ENCODE data around the gene ITPR3.

The ITPR3 gene

DNA sequence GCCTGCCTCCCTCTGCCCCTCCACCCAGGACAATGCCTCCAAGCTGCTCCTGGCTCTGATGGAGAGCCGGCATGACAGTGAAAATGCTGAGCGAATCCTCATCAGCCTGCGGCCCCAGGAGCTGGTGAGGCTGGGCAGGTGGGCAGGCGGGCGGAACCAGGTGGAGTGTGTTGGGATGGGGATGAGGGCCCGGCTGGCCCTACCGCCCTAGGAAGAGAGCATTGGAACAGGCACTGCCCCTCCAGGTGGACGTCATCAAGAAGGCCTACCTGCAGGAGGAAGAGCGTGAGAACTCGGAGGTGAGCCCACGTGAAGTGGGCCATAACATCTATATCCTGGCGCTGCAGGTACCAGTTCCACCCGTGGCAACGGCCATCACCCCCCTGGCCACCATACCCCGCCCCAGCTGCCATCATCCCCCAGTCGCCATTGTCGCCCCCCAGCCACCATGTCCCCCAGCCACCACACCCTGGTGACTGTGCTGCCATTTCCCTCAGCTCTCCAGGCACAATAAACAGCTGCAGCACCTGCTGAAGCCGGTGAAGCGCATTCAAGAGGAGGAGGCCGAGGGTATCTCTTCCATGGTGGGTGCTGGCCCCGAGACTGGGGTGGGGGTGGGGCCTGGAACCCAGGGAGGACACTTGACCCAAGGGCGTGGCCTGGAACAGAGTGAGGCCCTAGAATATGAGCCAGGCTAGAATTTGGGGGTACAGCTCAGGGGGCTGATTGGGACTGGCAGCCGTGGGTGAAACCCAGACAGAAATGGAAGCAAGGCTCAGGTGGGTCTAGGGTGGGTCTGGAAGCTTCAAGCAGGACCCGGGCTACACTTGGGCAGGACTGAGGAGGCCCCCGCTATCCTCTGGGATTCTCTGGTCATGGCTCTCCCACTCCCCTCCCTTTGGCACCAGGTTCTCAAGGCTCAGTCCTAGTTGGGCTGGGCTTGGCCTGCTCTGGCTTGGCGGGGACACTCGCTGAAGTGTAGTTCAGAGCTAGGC, 66.2 kb downstream of the ITPR3 start:
- no peak for DNase-seq (ENCODE audit: low read depth)

GRCh38 chr6:33688006-33688405, 66.9 kb downstream of the ITPR3 start:
- DNase-seq (ENCODE audit: low read depth) = no peak

GRCh38 chr6:33688451-33689147, 67.5 kb downstream of the ITPR3 start:
- DNase-seq (ENCODE audit: low read depth) = no peak

DNA sequence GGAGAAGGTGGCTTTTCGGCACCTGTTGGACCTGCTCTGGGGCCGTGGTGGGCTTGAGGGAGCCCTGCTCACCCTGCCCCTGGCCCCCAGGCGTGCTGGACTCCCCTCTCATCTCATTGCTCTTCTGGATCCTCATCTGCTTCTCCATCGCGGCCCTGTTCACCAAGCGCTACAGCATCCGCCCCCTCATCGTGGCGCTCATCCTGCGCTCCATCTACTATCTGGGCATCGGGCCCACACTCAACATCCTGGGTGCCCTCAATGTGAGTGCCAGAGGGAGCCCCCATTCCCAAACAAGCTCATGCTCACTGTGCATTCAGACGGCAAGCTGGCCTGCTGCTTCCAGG, 68.0 kb downstream of the ITPR3 start:
- no peak for DNase-seq (ENCODE audit: low read depth)

DNA sequence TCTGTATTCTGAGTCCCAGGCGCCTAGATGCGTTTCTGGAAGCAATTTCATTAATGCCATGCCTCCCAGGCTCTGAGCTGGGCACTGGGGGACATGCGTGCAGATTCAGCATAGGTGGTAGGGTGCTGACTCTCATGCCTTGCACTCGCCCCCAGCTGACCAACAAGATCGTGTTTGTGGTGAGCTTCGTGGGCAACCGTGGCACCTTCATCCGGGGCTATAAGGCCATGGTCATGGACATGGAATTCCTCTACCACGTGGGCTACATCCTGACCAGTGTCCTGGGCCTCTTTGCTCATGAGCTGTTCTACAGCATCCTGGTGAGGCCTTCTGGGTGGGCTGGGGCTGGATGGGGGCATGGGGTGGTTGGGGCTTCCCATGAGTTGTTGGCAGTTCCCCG, 68.8 kb downstream of the ITPR3 start:
- DNase-seq (ENCODE audit: low read depth) = no peak

DNA sequence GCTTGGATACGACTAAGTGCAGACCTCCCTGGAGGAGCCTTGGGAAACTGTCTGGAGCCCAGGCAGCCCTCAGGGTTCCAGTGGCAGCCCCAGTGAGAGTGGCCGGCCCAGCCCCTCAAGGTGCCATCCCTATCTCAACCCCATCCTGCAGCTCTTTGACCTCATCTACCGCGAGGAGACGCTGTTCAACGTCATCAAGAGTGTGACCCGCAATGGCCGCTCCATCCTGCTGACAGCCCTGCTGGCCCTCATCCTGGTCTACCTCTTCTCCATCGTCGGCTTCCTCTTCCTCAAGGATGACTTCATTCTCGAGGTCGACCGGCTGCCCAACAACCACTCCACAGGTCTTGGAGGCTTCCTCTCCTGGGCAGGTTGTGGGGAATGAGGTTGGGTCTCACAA, 69.6 kb downstream of the ITPR3 start:
- DNase-seq (ENCODE audit: low read depth) = no peak

DNA sequence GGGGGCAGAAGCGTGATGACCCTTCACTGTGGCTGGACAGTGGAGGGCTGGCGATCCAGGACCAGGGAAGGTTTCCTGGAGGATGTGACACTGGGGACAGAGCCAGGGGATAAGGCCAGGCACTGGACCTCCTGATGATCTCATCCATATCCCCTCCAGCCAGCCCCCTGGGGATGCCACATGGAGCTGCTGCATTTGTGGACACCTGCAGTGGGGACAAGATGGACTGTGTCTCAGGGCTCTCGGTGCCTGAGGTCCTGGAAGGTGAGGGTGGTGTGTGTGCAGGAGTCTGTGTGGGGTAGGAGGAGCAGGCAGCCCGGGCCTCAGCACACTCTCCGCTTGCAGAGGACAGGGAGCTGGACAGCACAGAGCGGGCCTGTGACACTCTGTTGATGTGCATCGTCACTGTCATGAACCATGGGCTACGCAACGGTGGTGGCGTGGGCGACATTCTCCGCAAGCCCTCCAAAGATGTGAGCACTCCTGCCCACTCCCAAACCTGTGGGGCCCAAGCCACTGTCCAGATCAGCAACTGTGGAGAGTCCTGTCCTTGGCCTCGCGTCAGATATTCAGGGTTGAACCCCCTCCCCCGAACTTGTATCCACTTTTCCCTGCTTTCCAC, 70.4 kb downstream of the ITPR3 start:
- no peak for DNase-seq (ENCODE audit: low read depth)

DNA sequence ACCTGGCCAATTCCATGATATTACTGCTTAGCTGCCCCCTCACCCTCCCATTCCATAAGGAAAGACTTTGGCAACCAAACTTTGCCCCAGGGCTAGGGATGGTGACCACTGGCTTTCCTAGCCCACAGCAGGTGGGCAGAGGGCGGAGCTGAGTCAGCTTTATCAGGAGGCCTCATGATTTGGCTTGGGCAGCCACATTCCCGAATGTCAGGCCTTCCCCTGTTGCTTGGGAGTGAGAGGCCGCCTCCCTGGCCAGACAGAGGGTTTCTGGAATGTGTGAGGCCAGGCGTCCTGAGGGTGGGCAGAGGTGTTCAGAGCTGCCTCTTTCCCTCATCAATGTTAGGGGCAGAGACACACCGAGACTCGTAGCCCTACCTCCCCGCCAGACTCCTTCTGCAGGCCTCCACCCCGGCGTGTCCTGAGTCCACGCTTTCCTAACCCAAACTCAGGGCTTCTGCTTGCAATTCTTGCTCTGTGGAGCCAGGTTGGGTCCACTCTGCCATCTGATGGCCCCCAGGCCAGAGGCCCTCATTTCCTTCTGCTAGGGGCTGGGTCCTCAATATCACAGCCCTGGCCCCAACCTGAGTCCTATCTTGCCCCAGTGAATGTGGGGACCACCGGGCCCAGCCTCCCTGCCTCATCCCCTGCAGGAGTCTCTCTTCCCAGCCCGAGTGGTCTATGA, 71.1 kb downstream of the ITPR3 start:
- no peak for DNase-seq (ENCODE audit: low read depth)

DNA sequence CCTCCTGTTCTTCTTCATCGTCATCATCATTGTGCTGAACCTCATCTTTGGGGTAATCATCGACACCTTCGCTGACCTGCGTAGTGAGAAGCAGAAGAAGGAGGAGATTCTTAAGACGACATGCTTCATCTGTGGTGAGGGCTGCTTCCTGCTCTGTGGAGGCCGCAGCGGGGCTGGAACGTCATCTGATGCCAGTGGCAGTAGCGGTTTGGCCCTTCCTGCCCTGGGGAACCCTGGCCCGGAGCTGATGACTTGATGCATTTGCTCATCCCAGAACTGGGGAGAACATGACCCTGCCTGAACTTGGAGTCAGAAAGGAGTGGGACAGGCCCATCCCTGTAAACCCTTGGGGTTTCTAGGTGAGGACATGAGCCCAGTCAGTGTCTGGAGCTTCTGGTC, 71.6 kb downstream of the ITPR3 start:
- DNase-seq (ENCODE audit: low read depth) = no peak

DNA sequence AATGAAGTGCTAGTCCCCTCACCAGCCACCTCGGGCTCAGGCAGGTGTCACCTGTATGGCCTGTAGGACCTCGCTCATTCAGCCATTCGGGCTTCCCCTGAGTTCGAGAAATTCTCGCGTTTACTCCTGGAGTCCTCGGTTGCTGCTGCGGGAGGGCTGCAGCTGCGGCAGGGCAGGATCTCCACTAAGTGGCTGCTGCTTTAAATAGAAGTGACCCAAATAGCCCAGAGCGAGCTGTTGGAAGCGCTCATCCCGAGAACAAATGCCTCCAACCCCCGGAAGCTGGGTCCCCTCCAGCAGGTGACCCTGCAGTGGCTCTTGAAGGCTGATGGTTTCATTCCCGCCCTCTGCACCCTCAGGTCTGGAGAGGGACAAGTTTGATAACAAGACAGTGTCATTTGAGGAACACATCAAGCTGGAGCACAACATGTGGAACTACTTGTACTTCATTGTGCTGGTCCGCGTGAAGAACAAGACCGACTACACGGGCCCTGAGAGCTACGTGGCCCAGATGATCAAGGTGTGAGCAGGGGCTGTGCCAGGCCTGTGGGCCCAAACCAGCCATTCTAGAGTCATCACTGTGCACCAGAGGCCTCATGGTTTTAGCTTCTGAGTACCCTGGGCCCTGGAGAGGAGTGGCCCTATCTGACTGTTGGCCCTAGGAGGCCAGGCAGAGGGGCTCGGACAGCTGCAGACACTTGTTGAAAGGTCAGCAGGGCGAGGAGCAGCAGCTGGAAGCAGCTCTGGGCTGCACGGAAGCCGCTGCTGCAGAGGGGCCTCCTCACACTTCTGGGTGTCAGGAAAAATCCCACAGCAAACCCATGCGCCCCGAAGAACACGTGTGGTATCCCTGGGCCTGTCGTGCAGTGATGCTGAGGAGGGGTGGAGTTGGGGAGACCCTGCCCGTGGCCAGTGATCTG, 72.3 kb downstream of the ITPR3 start:
- DNase-seq (ENCODE audit: low read depth) = no peak

GRCh38 chr6:33694401-33694931, 73.3 kb downstream of the ITPR3 start:
- DNase-seq (ENCODE audit: low read depth) = peak; percentile 36

GRCh38 chr6:33694977-33695376, 73.9 kb downstream of the ITPR3 start:
- DNase-seq (ENCODE audit: low read depth) = no peak

DNA sequence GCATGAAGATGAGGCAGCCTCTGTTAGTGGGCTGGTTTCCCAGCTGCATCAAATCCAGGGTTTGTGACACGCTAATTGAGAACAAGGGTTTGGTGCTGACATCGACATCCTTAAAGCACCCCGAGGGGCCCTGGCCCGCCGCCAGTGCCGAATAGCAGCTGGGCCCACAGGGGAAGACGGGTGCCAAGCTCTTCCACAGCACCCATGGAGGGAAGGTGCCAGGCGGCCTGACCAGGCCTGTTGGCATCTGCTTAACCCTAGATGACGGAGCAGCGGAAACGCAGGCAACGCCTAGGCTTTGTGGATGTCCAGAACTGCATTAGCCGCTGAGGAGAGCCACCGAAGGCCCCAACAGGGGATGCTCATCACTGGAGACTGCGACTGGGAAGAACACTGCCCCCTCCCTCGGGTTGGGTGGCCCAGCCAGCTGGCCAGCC, 74.3 kb downstream of the ITPR3 start:
- DNase-seq (ENCODE audit: low read depth) = no peak

DNA sequence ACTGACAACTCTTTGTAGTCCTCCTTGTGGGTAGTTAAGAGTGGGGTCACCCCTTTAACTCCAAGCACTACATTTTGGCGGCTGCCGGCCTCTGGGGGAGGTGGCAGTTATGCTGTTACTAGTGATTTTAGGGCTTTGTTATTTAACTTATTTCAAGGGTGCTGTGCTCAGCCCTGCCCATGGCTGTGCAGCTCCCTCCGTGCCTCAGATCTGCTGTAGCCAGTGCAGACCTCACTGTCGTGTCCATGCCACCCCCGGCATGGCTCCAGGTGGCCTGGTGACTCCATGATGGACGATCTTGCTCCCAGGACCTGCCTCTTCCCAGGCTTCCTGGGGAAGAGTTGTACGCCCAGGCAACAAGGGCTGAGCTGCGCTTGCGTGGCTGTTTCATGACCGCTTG, 75.0 kb downstream of the ITPR3 start:
- DNase-seq (ENCODE audit: low read depth) = no peak

GRCh38 chr6:33696548-33697518, 75.7 kb downstream of the ITPR3 start:
- DNase-seq (ENCODE audit: low read depth) = no peak

DNA sequence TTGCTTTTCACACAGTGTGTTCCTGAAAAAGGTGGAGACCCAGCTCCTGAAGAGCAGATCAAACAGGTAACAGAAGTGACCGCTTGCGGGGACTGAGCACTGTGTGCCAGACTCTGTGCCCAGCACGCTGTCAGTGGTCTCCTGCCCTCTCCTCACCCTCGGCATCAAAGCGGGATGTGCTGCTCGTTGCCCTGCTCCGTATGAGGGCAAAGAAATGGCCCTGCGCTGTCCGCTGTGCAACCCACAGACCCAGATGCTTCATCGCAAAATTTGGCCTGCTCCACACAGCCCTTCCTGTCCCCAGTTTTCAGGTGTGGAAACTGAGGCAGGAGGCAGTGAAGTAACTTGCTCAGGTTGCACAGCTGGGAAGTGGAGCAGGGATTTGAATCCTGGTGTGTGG, 76.7 kb downstream of the ITPR3 start:
- DNase-seq (ENCODE audit: low read depth) = no peak

DNA sequence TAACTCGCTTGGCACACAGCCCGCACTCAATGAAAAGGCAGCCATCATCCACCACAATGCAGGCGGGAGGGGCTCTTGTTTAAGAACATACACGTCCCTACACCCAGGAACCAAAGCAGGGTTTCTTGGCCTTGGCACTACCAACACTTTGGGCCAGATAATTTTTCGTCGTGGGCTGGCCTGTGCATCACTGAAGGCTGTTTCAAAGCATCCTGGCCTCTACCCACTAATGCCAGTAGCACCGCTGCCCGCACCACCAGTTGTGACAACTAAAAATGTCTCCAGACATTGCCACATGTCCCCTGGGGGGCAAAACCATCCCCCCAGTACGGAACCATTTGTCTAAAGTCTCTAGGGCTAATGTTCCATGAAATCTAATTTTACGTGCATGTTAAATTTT, 77.4 kb downstream of the ITPR3 start:
- no peak for DNase-seq (ENCODE audit: low read depth)

DNA sequence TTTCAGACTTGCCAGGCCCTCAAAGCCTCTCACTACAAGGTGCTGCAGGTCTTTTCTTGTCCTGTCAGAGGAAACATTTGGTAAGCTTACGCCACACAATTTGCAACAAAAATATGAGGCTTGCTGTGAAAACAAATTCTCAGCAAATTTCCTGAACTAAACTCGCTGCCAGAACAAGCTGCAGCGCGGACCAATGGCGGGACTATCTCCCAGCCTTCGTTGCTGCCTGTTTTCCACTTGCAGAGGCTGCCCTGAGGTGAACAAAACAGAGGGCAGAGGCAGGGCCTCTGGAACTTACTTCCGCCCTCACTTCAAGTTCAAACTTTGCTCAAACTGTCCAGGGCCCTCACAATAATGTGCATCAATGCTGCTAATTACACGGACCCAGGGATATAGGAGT, 78.0 kb downstream of the ITPR3 start:
- no peak for DNase-seq (ENCODE audit: low read depth)

DNA sequence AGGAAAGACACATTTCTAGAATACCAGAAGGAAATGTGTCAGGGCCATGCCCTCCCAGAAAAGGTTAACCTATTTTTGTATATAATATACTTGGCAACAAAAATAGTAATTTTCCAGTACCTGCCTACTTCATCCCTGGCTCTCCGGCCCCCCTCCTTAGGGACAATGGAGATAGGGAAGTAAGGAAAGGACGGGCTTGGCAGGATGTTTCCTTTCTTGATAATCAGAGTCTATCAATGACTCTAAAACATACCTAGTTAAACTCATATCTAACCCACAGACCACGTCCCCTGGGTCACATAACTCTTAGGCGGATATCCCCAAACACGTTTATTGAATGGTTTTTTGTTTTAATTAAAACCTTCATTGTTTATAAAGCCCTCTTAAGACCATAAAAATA, 78.6 kb downstream of the ITPR3 start:
- no peak for DNase-seq (ENCODE audit: low read depth)
